K562 (cell line): ENCODE data around the gene PSMB2. TPM values are rescaled to one million over a fixed set of nuclear protein-coding genes. Genes with fewer than 3 reads are reported as not detected.

ENCODE experiments used
- CAMTA2 ChIP-seq: fragments of 250-450 bp; sonication (Bioruptor Pico); conservative IDR thresholded peaks from 2 replicates; pipeline ENCODE4 v1.5.1; 2022
- GABPA ChIP-seq: fragments of 200-800 bp; sonication (Bioruptor generic); conservative IDR thresholded peaks from 2 replicates; pipeline ENCODE4 v1.6.1; 2016; ENCODE audit warnings: low read depth, missing genetic modification characterization, missing compliant biosample characterization
- JUN ChIP-seq, 2 experiments: sonication (generic) in 1 of 2; formaldehyde crosslinking in 1 of 2; IDR thresholded peaks; 2 replicates each; pipeline versions ENCODE4 v1.6.1 to v1.8.0; 2012 to 2022; ENCODE audit warnings: borderline replicate concordance in 2 of 2, mild to moderate bottlenecking in 2 of 2, improper control_type of control experiment in 1 of 2, low read depth in 1 of 2, low read length in 1 of 2, missing genetic modification reagents in 1 of 2
- TEAD1 ChIP-seq, 2 experiments: fragments of 450-650 bp in 1 of 2; sonication (generic) in 1 of 2; formaldehyde crosslinking; IDR thresholded peaks; 2 replicates each; pipeline versions ENCODE4 v1.4.0 to v1.8.0; 2020 to 2022; ENCODE audit warnings: mild to moderate bottlenecking in 2 of 2, missing genetic modification reagents in 1 of 2
- ZFP30 ChIP-seq: fragments of 250-450 bp; sonication (Bioruptor Pico); IDR thresholded peaks from 2 replicates; pipeline ENCODE4 v1.8.0; 2022; ENCODE audit warnings: moderate library complexity, mild to moderate bottlenecking, inconsistent platforms, borderline replicate concordance
- polyA plus RNA-seq, 8 experiments: library from polyadenylated mRNA; depleted of rRNA in 4 of 8; stranded (reverse) in 5 of 8; unstranded in 3 of 8; fragments of >200 nt; fragmentation: Nextera tagmentation in 2 of 8; fragmentation: Illumina TruSeq in 1 of 8; extraction: Ambion mirVana in 2 of 8; extraction: Trizol in 1 of 8; gene quantifications; 2 replicates each; pipeline versions ENCODE4 v1.2.1 to v1.2.3, GENCODE V29; 2011 to 2014; ENCODE audit warnings: inconsistent platforms in 1 of 8, missing spikeins in 1 of 8
- total RNA-seq, 7 experiments: library from RNA; depleted of rRNA in 6 of 7; stranded (reverse); fragments of >200 nt in 6 of 7; fragmentation: Illumina TruSeq in 2 of 7; extraction: Trizol in 2 of 7; gene quantifications; 2 replicates each; pipeline versions ENCODE4 v1.2.1 to v1.2.3, GENCODE V29; 2011 to 2021; ENCODE audit warnings: low replicate concordance in 1 of 7
- TF ChIP-seq, protein P1 (sequence below): sonication (generic); formaldehyde crosslinking; IDR thresholded peaks from 2 replicates; pipeline ENCODE4 v1.8.0; 2022; ENCODE audit warnings: mild to moderate bottlenecking, missing genetic modification reagents
- TF ChIP-seq, protein P2 (sequence below), 2 experiments: fragments of 450-650 bp in 1 of 2; sonication (generic) in 1 of 2; formaldehyde crosslinking; conservative IDR thresholded peaks; 2 replicates each; pipeline versions ENCODE4 v1.4.0 to v1.8.1; 2020 to 2022; ENCODE audit warnings: mild to moderate bottlenecking in 1 of 2, missing genetic modification reagents in 1 of 2
- TF ChIP-seq, protein P3 (sequence below): fragments of 250-450 bp; sonication (Bioruptor Pico); IDR thresholded peaks from 2 replicates; pipeline ENCODE4 v1.8.0; 2021; ENCODE audit warnings: moderate library complexity, mild to moderate bottlenecking, inconsistent platforms
- TF ChIP-seq, protein P4 (sequence below): sonication (generic); formaldehyde crosslinking; IDR thresholded peaks from 2 replicates; pipeline ENCODE4 v1.9.0; 2022; ENCODE audit warnings: mild to moderate bottlenecking, missing genetic modification reagents
- TF ChIP-seq, protein P5 (sequence below), 2 experiments: fragments of 450-650 bp; IDR thresholded peaks; 2 replicates each; pipeline ENCODE4 v1.6.1; 2016; ENCODE audit warnings: mild to moderate bottlenecking in 2 of 2, borderline replicate concordance in 1 of 2, low read depth in 1 of 2, moderate library complexity in 1 of 2

Gene PSMB2
- total and polyA plus RNA-seq, 9 of the 15 experiments (the other 6 are each of a cell fraction or from before 2014, with no cell fraction given): 71.7 to 543 (median 165) TPM

DNA sequence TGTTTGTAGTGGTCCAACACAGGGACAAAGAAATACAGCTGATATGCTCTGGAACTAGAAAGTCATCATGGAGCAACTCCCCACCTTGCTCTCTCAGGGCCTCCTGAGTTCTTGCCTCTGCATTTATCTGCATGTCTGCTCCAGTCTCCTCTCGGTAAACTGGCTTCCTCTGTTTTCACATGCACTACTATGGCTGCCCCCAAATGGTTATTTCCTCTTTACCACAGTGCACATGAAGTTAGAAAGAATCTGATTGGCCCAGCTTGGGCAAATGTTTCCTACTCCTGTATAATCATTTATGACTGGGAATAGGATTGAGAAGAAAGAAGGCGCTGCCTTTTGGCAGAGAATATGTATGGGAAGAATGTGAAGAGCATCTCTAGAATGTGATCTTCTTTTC is 16.5 kb upstream of the PSMB2 start (continued):
- TF ChIP-seq, protein P1, sequence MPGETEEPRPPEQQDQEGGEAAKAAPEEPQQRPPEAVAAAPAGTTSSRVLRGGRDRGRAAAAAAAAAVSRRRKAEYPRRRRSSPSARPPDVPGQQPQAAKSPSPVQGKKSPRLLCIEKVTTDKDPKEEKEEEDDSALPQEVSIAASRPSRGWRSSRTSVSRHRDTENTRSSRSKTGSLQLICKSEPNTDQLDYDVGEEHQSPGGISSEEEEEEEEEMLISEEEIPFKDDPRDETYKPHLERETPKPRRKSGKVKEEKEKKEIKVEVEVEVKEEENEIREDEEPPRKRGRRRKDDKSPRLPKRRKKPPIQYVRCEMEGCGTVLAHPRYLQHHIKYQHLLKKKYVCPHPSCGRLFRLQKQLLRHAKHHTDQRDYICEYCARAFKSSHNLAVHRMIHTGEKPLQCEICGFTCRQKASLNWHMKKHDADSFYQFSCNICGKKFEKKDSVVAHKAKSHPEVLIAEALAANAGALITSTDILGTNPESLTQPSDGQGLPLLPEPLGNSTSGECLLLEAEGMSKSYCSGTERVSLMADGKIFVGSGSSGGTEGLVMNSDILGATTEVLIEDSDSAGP (CRISPR knock-in tag): no peak
- no peak for TF ChIP-seq TEAD1 (CRISPR knock-in tag; IDR thresholded peaks at IDR 0.05)
- TF ChIP-seq, protein P2, sequence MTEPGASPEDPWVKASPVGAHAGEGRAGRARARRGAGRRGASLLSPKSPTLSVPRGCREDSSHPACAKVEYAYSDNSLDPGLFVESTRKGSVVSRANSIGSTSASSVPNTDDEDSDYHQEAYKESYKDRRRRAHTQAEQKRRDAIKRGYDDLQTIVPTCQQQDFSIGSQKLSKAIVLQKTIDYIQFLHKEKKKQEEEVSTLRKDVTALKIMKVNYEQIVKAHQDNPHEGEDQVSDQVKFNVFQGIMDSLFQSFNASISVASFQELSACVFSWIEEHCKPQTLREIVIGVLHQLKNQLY (CRISPR knock-in tag; conservative IDR thresholded peaks at IDR 0.05): no peak
- TF ChIP-seq CAMTA2: no peak
- no peak for TF ChIP-seq JUN (IDR thresholded peaks at IDR 0.05; ENCODE audit: borderline replicate concordance, low read depth, low read length)
- TF ChIP-seq JUN (CRISPR knock-in tag; IDR thresholded peaks at IDR 0.05; ENCODE audit: borderline replicate concordance): no peak
- TF ChIP-seq, protein P3, sequence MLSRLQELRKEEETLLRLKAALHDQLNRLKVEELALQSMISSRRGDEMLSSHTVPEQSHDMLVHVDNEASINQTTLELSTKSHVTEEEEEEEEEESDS (CRISPR knock-in tag): no peak
- TF ChIP-seq, protein P4, sequence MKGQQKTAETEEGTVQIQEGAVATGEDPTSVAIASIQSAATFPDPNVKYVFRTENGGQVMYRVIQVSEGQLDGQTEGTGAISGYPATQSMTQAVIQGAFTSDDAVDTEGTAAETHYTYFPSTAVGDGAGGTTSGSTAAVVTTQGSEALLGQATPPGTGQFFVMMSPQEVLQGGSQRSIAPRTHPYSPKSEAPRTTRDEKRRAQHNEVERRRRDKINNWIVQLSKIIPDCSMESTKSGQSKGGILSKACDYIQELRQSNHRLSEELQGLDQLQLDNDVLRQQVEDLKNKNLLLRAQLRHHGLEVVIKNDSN (CRISPR knock-in tag): no peak
- TF ChIP-seq ZFP30: no peak
- TF ChIP-seq GABPA (tag): no peak
- TF ChIP-seq, protein P5, sequence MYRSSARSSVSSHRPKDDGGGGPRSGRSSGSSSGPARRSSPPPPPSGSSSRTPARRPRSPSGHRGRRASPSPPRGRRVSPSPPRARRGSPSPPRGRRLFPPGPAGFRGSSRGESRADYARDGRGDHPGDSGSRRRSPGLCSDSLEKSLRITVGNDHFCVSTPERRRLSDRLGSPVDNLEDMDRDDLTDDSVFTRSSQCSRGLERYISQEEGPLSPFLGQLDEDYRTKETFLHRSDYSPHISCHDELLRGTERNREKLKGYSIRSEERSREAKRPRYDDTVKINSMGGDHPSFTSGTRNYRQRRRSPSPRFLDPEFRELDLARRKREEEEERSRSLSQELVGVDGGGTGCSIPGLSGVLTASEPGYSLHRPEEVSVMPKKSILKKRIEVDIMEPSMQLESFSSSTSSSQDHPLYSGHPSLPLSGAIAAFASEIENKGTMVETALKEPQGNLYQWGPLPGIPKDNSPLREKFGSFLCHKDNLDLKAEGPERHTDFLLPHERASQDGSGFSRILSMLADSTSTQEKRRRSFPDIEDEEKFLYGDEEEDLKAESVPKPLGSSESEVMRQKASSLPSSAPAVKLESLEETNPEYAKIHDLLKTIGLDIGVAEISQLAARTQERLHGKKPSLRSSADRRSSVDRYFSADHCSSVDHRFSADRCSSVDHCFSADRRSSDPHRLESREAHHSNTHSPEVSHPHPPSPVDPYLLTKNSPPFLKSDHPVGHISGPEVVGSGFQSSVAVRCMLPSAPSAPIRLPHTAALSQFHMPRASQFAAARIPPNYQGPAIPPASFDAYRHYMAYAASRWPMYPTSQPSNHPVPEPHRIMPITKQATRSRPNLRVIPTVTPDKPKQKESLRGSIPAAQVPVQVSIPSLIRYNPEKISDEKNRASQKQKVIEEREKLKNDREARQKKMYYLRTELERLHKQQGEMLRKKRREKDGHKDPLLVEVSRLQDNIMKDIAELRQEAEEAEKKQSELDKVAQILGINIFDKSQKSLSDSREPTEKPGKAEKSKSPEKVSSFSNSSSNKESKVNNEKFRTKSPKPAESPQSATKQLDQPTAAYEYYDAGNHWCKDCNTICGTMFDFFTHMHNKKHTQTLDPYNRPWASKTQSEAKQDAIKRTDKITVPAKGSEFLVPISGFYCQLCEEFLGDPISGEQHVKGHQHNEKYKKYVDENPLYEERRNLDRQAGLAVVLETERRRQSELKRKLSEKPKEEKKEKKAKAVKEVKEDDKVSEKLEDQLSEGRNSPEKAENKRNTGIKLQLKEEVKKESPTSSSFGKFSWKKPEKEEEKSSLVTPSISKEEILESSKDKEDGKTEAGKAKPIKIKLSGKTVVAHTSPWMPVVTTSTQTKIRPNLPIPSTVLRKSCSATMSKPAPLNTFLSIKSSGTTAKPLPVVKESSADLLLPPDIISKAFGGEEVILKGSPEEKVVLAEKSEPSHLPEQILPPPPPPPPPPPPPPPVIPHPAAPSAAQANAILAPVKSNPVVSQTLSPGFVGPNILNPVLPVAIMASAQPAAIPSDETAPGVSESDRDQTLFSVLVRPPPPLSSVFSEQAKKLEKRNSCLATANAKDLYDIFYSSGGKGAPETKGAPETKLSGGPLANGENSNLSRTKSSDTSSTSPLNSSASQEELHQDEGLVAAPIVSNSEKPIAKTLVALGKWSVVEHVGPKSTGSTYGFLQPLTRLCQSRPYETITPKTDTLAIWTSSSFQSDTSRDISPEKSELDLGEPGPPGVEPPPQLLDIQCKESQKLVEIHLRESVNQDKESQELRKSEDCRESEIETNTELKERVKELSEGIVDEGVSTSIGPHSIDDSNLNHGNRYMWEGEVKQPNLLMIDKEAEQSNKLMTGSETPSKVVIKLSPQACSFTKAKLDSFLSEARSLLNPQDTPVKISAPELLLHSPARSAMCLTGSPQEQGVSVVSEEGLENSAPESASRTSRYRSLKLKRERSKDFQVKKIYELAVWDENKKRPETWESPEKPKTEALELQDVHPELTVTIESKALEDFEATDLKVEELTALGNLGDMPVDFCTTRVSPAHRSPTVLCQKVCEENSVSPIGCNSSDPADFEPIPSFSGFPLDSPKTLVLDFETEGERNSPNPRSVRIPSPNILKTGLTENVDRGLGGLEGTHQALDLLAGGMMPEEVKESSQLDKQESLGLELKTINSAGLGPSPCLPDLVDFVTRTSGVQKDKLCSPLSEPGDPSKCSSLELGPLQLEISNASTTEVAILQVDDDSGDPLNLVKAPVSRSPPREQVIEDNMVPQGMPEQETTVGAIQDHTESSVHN (IDR thresholded peaks at IDR 0.05; ENCODE audit: borderline replicate concordance in 1 of 2, low read depth in 1 of 2): no peak
